HFFc6 (cell line): Measurements from ENCODE around the gene OSBPL5. TPM values are rescaled to one million over a fixed set of nuclear protein-coding genes. Genes with fewer than 3 reads are reported as not detected.

Source experiments
- DNase-seq: peaks from one replicate; pipeline ENCODE4 v3.0.0-alpha.2; 2018
- H3K27ac Mint-ChIP-seq: 2 replicates; pipeline ENCODE4 v1.8.0; 2020; ENCODE audit warnings: mild to moderate bottlenecking, mixed read lengths
- H3K27me3 Mint-ChIP-seq: 2 replicates; pipeline ENCODE4 v1.8.0; 2021; ENCODE audit warnings: mild to moderate bottlenecking, moderate library complexity, mixed read lengths; ENCODE audit not compliant: insufficient read depth
- H3K36me3 Mint-ChIP-seq: 2 replicates; pipeline ENCODE4 v1.8.0; 2021; ENCODE audit warnings: low read depth, mixed read lengths
- H3K4me1 Mint-ChIP-seq: 2 replicates; pipeline ENCODE4 v1.8.0; 2020; ENCODE audit warnings: low read depth, mixed read lengths
- H3K4me3 Mint-ChIP-seq: 2 replicates; pipeline ENCODE4 v1.8.0; 2020; ENCODE audit warnings: mild to moderate bottlenecking, moderate library complexity, mixed read lengths
- H3K9me3 Mint-ChIP-seq: 2 replicates; pipeline ENCODE4 v1.8.0; 2020; ENCODE audit warnings: mild to moderate bottlenecking, mixed read lengths
- total RNA-seq, 6 experiments: library from RNA; stranded (reverse); fragmentation: NEBNext Ultra II Directional; extraction: Animal tissue kit (Norgen Biotek cat#: 25700); gene quantifications; 2 replicates in 1 of 6; 3 replicates in 5 of 6; pipeline ENCODE4 v1.2.3, GENCODE V29; 2021
- TF ChIP-seq, protein P1 (sequence below): fragments of 200-600 bp; sonication (generic); IDR thresholded peaks from 2 replicates; pipeline ENCODE4 v1.5.0; 2021; ENCODE audit warnings: antibody characterized with exemption, mild to moderate bottlenecking

The OSBPL5 gene
- total RNA-seq, 6 experiments from 2014 or later: 32.6 to 42.6 (median 36.7) TPM

DNA sequence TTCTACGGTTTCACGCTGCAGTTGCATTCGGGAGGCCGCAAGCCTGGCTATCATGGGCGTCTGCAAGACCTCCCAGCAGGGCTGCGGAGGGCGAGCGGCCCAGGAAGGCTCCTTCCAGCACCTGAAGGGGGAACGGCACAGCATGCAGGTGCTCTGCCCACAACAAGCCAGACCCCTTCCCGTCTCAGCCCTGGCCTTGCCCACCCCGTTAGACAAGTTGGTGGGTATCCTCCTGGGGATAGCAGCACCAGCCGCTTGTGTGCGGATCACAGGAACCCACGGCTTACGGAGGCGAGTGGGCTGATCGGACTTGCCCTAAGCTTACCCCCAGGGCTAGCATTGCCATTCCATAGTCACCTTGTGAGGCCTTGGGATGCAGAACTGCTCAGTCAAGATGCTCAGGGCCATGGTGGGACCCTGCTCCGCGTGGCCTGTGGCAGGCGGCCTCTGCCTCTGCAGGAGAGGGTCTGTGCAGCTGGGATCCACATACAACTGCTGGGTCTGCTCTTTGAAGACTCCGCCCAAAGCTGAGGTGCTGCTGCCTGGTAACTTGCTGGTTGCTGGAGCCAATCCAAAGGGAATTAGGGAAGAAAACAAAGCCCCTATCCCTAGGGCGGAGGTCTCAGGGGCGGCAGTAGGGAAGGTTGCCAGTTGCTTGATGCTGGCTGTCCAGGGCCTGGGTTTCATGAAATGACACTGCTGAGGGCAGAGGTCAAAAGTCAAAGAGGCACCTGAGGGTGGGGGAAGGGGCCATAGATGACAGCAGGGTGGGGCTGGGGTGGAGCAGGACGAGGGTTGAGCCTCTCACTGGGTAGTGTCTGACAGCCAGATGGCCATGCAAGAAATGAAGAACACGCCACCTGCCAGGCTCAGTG is 1.4 kb upstream of the OSBPL5 start:
- TF ChIP-seq, protein P1, sequence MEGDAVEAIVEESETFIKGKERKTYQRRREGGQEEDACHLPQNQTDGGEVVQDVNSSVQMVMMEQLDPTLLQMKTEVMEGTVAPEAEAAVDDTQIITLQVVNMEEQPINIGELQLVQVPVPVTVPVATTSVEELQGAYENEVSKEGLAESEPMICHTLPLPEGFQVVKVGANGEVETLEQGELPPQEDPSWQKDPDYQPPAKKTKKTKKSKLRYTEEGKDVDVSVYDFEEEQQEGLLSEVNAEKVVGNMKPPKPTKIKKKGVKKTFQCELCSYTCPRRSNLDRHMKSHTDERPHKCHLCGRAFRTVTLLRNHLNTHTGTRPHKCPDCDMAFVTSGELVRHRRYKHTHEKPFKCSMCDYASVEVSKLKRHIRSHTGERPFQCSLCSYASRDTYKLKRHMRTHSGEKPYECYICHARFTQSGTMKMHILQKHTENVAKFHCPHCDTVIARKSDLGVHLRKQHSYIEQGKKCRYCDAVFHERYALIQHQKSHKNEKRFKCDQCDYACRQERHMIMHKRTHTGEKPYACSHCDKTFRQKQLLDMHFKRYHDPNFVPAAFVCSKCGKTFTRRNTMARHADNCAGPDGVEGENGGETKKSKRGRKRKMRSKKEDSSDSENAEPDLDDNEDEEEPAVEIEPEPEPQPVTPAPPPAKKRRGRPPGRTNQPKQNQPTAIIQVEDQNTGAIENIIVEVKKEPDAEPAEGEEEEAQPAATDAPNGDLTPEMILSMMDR: no peak
- no peak for DNase-seq
- Mint-ChIP-seq H3K9me3 (no peaks in the 10 kb centered on the region), H3K27me3 (peaks cover 4% of the 10 kb centered on the region), H3K27ac (no peak overlapping the region), H3K4me3 (no peak overlapping the region), H3K4me1 (peaks cover 48% of the 10 kb centered on the region), H3K36me3 (no peaks in the 10 kb centered on the region)

GRCh38 chr11:3165916-3166267 is 782 bp upstream of the OSBPL5 start:
- Mint-ChIP-seq H3K27me3 (peaks cover 6% of the 10 kb centered on the region; the same call in 1 of the 2 replicates), H3K36me3 (no peaks in the 10 kb centered on the region), H3K4me3 (peak overlapping the region; percentile 82), H3K9me3 (no peaks in the 10 kb centered on the region), H3K27ac (peak overlapping the region; percentile 22; the same call in 1 of the 2 replicates), H3K4me1 (peaks cover 54% of the 10 kb centered on the region)
- DNase-seq: no peak
- TF ChIP-seq, protein P1: no peak

DNA sequence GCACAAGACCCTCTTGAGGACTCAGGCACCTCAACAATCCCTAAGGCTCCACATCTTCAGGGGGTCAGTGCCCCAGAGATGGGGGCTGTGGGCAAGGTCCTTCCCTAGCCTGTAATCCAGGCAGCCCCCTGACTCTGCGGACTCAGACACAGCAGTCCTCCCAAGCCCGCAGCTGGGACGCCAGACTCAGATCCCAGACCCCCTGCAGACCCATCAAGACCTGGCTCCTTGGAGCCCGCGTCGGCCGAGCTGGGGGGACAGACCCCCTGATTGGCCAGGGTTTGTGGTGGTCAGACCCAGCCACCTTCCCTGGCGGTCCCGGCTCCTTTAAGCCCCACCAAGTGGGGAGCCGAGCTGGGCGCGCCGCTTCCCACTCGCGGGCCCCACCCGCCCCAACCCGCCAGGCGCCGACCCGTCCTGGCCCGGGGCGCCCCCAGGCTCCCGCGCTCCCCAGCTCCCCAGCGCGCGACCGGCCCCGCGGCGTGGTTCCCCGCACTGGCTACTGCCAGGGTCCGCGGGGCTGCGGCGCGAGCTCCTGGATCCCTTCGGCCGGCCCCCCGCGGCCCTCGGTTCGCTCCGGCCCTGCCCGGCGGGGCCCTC is 458 bp downstream of the OSBPL5 start:
- Mint-ChIP-seq H3K36me3 (no peaks in the 10 kb centered on the region), H3K4me1 (peaks cover 51% of the 10 kb centered on the region), H3K9me3 (no peaks in the 10 kb centered on the region), H3K27ac (no peak overlapping the region; the same call in 1 of the 2 replicates), H3K27me3 (peaks cover 6% of the 10 kb centered on the region; the same call in 1 of the 2 replicates), H3K4me3 (peak overlapping the region; percentile 92)
- TF ChIP-seq, protein P1: no peak
- DNase-seq: no peak

DNA sequence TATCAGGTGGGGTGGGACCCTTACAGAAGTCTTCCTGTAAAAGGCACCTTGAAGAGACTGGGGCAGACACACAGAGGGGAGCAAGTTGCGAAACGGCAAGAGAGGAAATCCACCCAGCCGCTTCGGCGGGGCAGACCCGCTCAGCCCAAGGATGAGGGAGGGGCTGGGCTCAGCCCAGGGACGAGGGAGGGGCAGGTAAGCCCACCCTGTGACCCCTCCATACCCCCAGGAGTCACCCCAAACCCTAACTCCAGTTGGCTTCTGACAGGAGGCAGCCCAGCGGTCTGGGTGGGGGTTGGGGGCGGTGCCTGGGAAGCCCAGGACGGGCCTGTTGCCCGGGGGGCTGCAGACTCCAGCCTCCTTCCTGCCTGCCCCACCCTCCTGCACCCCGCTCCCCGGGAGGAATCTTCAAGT is 965 bp downstream of the OSBPL5 start:
- Mint-ChIP-seq H3K27me3 (peaks cover 6% of the 10 kb centered on the region; the same call in 1 of the 2 replicates), H3K4me1 (peaks cover 51% of the 10 kb centered on the region), H3K36me3 (no peaks in the 10 kb centered on the region), H3K4me3 (peak overlapping the region; percentile 92), H3K9me3 (no peaks in the 10 kb centered on the region), H3K27ac (peak overlapping the region; percentile 68)
- TF ChIP-seq, protein P1: no peak
- no peak for DNase-seq

DNA sequence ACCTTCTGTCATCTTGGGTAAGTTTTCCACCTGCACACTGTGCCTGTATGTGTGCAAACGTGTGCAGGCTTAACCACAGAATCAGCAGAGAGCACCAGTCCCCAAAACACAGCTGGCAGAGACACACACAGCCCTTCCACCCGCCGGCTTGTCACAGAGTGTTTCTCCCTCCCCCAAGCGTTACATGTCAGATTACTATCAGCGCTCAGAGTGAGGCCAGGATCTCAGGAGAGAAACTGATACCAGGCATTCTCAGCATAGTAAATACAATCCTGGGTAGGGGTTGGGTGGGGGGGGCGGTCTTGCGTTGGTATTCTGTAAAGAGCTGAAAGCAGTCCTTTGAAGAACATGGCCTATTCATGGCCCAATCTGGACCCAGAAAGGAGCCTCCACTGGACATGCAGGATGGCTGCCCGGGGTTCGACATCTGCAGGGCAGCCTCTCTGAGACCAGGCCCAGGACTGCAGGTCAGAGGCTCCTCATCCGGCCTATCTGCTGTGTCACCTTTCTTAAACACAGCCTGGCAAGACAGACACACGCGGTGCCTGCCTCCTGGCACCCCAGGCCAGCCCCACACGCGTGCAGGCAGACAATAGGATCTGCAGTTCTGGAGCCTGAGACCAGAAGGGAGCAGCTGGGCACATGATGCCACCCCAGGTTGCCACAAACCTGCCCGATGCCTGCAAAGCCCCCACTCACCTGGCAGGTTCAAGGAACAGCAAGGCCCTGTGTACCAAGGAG is 1.7 kb downstream of the OSBPL5 start:
- Mint-ChIP-seq H3K4me3 (peak overlapping the region; percentile 92), H3K36me3 (no peaks in the 10 kb centered on the region), H3K9me3 (no peaks in the 10 kb centered on the region), H3K4me1 (peaks cover 54% of the 10 kb centered on the region), H3K27me3 (peaks cover 6% of the 10 kb centered on the region; the same call in 1 of the 2 replicates), H3K27ac (peak overlapping the region; percentile 68)
- DNase-seq: no peak
- TF ChIP-seq, protein P1: no peak
